ENCODE results near the gene SCAF4.
A peak's percentile ranks its signal among the peaks of the same experiment; 100 is the strongest.

The SCAF4 gene

DNA sequence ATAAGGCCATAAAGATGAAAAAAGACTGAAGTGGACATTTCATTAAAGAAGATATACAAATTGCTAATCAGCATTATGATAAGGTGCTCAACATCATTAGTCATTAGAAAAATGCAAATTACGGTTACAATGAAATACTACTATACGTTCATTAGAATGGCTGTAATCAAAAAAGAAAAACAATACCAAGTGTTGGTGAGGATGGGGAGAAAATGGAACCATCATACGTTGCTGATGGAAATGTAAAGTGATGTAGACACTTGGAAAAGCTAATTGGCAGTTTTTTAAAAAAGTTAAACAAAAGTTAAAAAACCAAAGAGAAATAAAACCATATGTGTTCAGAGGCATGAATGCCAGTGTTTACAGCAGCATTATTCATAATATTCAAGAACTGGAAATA is 81.0 kb downstream of the SCAF4 start:
- Histone ChIP-seq H3K27me3 (ENCODE audit: low read length) (no peaks in the 10 kb centered on the region), H2AFZ (ENCODE audit: low read depth, low read length, severe bottlenecking) (no peak overlapping the region), H3K27ac (ENCODE audit: low read depth, low read length) (no peak overlapping the region), H3K4me2 (ENCODE audit: low read depth, low read length, poor library complexity, severe bottlenecking) (no peak overlapping the region), H3K9ac (ENCODE audit: low read length) (no peak overlapping the region), H3K4me3 (ENCODE audit: insufficient read depth, low read length, poor library complexity, severe bottlenecking) (no peak overlapping the region), H3K36me3 (ENCODE audit: low read length) (no peaks in the 10 kb centered on the region), H3K9me2 (replicated peaks; ENCODE audit: insufficient read depth, low read length) (no peaks in the 10 kb centered on the region), H3K9me3 (ENCODE audit: insufficient read depth, low read length) (peaks cover 7% of the 10 kb centered on the region; the same call in 1 of the 2 replicates), H3K79me2 (ENCODE audit: insufficient read depth, low read length) (no peaks in the 10 kb centered on the region), H4K20me1 (ENCODE audit: low read depth, low read length) (no peaks in the 10 kb centered on the region), H3F3A (ENCODE audit: insufficient read depth) (no peaks in the 10 kb centered on the region)
- TF ChIP-seq, protein P1, sequence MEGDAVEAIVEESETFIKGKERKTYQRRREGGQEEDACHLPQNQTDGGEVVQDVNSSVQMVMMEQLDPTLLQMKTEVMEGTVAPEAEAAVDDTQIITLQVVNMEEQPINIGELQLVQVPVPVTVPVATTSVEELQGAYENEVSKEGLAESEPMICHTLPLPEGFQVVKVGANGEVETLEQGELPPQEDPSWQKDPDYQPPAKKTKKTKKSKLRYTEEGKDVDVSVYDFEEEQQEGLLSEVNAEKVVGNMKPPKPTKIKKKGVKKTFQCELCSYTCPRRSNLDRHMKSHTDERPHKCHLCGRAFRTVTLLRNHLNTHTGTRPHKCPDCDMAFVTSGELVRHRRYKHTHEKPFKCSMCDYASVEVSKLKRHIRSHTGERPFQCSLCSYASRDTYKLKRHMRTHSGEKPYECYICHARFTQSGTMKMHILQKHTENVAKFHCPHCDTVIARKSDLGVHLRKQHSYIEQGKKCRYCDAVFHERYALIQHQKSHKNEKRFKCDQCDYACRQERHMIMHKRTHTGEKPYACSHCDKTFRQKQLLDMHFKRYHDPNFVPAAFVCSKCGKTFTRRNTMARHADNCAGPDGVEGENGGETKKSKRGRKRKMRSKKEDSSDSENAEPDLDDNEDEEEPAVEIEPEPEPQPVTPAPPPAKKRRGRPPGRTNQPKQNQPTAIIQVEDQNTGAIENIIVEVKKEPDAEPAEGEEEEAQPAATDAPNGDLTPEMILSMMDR (IDR thresholded peaks at IDR 0.05; ENCODE audit: insufficient read depth, low read length, poor library complexity, severe bottlenecking), result no peak
- no peak for TF ChIP-seq EZH2phosphoT487 (conservative IDR thresholded peaks at IDR 0.05; ENCODE audit: low read length)

DNA sequence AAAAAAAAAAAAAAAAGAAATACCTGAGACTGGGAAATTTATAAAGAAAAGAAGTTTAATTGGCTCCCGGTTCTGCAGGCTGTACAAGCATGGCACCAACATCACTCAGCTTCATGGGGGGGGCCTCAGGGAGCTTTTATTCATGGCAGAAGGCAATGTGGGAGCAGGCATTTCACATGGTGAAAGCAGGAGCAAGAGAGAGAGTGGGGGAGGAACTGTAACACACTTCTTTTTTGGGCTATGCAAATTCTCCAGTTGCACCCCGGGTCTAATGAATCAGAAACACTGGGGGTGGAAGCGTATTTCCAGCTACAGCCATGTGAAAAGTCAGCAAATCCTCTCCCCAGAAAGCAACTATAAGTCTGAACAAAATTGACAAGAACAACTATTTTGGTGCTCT is 84.3 kb downstream of the SCAF4 start:
- Histone ChIP-seq H3K36me3 (ENCODE audit: low read length) (no peaks in the 10 kb centered on the region), H3K79me2 (ENCODE audit: insufficient read depth, low read length) (no peaks in the 10 kb centered on the region), H3F3A (ENCODE audit: insufficient read depth) (no peaks in the 10 kb centered on the region), H3K4me2 (ENCODE audit: low read depth, low read length, poor library complexity, severe bottlenecking) (peak overlapping the region; percentile 54), H3K9ac (ENCODE audit: low read length) (peak overlapping the region; percentile 38), H3K9me3 (ENCODE audit: insufficient read depth, low read length) (peaks cover 7% of the 10 kb centered on the region; the same call in 1 of the 2 replicates), H3K4me3 (ENCODE audit: insufficient read depth, low read length, poor library complexity, severe bottlenecking) (peak overlapping the region; percentile 3), H2AFZ (ENCODE audit: low read depth, low read length, severe bottlenecking) (peak overlapping the region; percentile 75), H3K27ac (ENCODE audit: low read depth, low read length) (peak overlapping the region; percentile 33), H3K9me2 (replicated peaks; ENCODE audit: insufficient read depth, low read length) (no peaks in the 10 kb centered on the region), H3K27me3 (ENCODE audit: low read length) (no peaks in the 10 kb centered on the region), H4K20me1 (ENCODE audit: low read depth, low read length) (no peaks in the 10 kb centered on the region)
- TF ChIP-seq EZH2phosphoT487 (conservative IDR thresholded peaks at IDR 0.05; ENCODE audit: low read length), result no peak
- TF ChIP-seq, protein P1 (IDR thresholded peaks at IDR 0.05; ENCODE audit: insufficient read depth, low read length, poor library complexity, severe bottlenecking), result no peak

DNA sequence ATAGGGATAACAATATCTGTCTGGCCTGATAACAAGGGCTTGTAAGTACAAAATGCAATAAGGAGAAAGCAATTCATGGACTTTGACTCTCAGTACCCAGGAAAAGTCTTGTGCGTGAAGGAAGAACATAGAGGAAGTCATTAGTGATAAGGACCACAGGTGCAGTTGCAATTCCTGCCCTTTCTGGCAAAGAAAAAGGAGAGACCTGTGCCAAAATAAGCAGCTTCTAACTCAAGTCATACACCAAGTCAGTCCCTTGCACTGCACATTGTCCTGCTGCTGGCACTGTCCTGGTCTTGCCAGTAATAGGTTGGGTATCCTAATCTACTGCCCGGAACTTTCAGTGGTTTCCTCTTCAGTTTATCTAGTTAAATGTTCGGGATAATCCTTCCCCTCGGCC is 87.3 kb downstream of the SCAF4 start:
- Histone ChIP-seq H3K27me3 (ENCODE audit: low read length) (no peaks in the 10 kb centered on the region), H2AFZ (ENCODE audit: low read depth, low read length, severe bottlenecking) (no peak overlapping the region), H3K27ac (ENCODE audit: low read depth, low read length) (no peak overlapping the region), H3K9ac (ENCODE audit: low read length) (no peak overlapping the region), H3K4me2 (ENCODE audit: low read depth, low read length, poor library complexity, severe bottlenecking) (no peak overlapping the region), H3K79me2 (ENCODE audit: insufficient read depth, low read length) (no peaks in the 10 kb centered on the region), H3K9me3 (ENCODE audit: insufficient read depth, low read length) (no peaks in the 10 kb centered on the region), H3F3A (ENCODE audit: insufficient read depth) (no peaks in the 10 kb centered on the region), H3K36me3 (ENCODE audit: low read length) (no peaks in the 10 kb centered on the region), H4K20me1 (ENCODE audit: low read depth, low read length) (no peaks in the 10 kb centered on the region), H3K4me3 (ENCODE audit: insufficient read depth, low read length, poor library complexity, severe bottlenecking) (no peak overlapping the region), H3K9me2 (replicated peaks; ENCODE audit: insufficient read depth, low read length) (no peaks in the 10 kb centered on the region)
- no peak for TF ChIP-seq EZH2phosphoT487 (conservative IDR thresholded peaks at IDR 0.05; ENCODE audit: low read length)
- TF ChIP-seq, protein P1 (IDR thresholded peaks at IDR 0.05; ENCODE audit: insufficient read depth, low read length, poor library complexity, severe bottlenecking), result no peak

Data from SU-DHL-6 (cell line).